Measurements from ENCODE around the gene EPHA4.

Gene EPHA4

GRCh38 chr2:221505605-221506004 is 66.5 kb downstream of the EPHA4 start:
- no peak for TF ChIP-seq CTCF (IDR thresholded peaks at IDR 0.05; ENCODE audit: borderline replicate concordance, control extremely low read depth, extremely low read depth, insufficient read depth, missing control alignments)
- in situ Hi-C loops (cut with MboI; ENCODE audit: low sequenced_read_pairs, unreplicated experiment): no loop called here
- DNase-seq (ENCODE audit: low spot score): no peak

- no peak for TF ChIP-seq CTCF (IDR thresholded peaks at IDR 0.05; ENCODE audit: borderline replicate concordance, control extremely low read depth, extremely low read depth, insufficient read depth, missing control alignments)
- DNase-seq (ENCODE audit: low spot score): no peak
These were observed 67.2 kb downstream of the EPHA4 start for GRCh38 chr2:221504905-221505304.

GRCh38 chr2:221503965-221504364 is 68.1 kb downstream of the EPHA4 start:
- in situ Hi-C loops (cut with MboI; ENCODE audit: low sequenced_read_pairs, unreplicated experiment): no loop called here
- no peak for DNase-seq (ENCODE audit: low spot score)
- no peak for TF ChIP-seq CTCF (IDR thresholded peaks at IDR 0.05; ENCODE audit: borderline replicate concordance, control extremely low read depth, extremely low read depth, insufficient read depth, missing control alignments)

More at GRCh38 chr2:221504905-221505304, 67.2 kb downstream of the EPHA4 start:
- in situ Hi-C loops (cut with MboI; ENCODE audit: low sequenced_read_pairs, unreplicated experiment): no loop called here

- in situ Hi-C loops (cut with MboI; ENCODE audit: low sequenced_read_pairs, unreplicated experiment): no loop called here
- DNase-seq (ENCODE audit: low spot score): no peak
These were observed 69.7 kb downstream of the EPHA4 start for GRCh38 chr2:221502270-221503010.

GRCh38 chr2:221501883-221502269 is 70.2 kb downstream of the EPHA4 start:
- no peak for DNase-seq (ENCODE audit: low spot score)
- in situ Hi-C loops (cut with MboI; ENCODE audit: low sequenced_read_pairs, unreplicated experiment): no loop called here
- TF ChIP-seq CTCF (IDR thresholded peaks at IDR 0.05; ENCODE audit: borderline replicate concordance, control extremely low read depth, extremely low read depth, insufficient read depth, missing control alignments): no peak

More at GRCh38 chr2:221502270-221503010, 69.7 kb downstream of the EPHA4 start:
- no peak for TF ChIP-seq CTCF (IDR thresholded peaks at IDR 0.05; ENCODE audit: borderline replicate concordance, control extremely low read depth, extremely low read depth, insufficient read depth, missing control alignments)

GRCh38 chr2:221501210-221501882 is 70.8 kb downstream of the EPHA4 start:
- no peak for TF ChIP-seq CTCF (IDR thresholded peaks at IDR 0.05; ENCODE audit: borderline replicate concordance, control extremely low read depth, extremely low read depth, insufficient read depth, missing control alignments)
- DNase-seq (ENCODE audit: low spot score): no peak
- in situ Hi-C loops (cut with MboI; ENCODE audit: low sequenced_read_pairs, unreplicated experiment): no loop called here
